ENCODE measurements around the gene BTN1A1.
A peak's percentile ranks its signal among the peaks of the same experiment; 100 is the strongest.
"Not testable (repeated sequence)": the region's sequence is repeated elsewhere in the genome, so short reads cannot be mapped to it uniquely, and the experiment has no call there.

BTN1A1 gene

DNA sequence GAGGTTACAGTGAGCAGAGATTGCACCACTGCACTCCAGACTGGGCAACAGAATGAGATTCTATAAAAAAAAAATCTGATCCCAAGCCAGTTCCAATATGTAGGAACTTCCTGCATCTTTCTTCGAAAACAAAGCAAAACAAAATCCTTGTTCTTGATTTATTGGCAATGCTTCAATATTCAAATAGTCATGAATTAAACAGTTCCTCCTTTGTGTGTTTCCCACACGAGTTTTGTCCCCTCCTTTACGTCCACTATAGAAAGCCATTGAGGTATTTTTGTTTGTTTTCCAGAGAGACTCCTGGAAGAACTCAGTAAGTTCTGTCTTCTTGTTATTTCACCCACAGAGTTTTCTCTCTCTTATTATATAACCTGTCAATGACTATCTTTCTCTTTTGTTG, 7.6 kb downstream of the BTN1A1 start:
- no peak overlapping the region for H3K4me3 ChIP-seq (ENCODE audit: low read depth, low read length)

DNA sequence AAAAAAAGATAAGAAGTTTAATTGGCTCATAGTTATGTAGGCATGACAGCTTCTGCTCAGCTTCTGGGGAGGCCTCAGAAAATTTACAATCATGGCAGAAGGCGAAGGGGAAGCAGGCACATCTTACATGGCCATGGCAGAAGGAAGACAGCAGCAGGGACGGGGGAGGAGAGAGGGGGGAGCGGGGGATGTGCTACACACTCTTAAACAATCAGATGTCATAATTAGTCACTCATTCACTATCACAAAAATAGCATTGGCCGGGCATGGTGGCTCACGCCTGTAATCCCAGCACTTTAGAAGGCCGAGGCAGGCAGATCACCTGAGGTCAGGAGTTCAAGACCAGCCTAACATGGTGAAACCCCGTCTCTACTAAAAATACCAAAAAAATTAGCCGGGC, 10.9 kb downstream of the BTN1A1 start:
- H3K4me3 ChIP-seq (ENCODE audit: low read depth, low read length) = not testable (repeated sequence)

DNA sequence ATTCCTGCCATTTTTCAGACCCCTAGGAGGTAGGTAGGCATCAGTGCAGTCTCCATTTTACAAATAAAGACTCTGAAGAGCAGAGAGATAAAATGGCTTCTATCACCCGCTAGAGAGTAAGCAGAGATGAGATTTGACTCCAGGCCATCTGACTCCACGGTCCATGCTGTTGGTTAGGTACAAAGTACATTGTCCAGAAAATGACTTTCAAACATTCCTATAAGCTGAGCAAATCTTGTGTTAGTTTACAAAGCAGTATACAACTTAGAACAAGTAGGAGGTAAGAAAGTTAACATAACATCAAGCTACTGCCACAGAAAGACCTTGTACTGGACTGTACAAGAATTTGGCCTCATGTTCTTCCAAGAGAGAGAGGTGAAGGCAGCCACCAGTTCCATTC, 14.9 kb downstream of the BTN1A1 start:
- no peak overlapping the region for H3K4me3 ChIP-seq (ENCODE audit: low read depth, low read length)

DNA sequence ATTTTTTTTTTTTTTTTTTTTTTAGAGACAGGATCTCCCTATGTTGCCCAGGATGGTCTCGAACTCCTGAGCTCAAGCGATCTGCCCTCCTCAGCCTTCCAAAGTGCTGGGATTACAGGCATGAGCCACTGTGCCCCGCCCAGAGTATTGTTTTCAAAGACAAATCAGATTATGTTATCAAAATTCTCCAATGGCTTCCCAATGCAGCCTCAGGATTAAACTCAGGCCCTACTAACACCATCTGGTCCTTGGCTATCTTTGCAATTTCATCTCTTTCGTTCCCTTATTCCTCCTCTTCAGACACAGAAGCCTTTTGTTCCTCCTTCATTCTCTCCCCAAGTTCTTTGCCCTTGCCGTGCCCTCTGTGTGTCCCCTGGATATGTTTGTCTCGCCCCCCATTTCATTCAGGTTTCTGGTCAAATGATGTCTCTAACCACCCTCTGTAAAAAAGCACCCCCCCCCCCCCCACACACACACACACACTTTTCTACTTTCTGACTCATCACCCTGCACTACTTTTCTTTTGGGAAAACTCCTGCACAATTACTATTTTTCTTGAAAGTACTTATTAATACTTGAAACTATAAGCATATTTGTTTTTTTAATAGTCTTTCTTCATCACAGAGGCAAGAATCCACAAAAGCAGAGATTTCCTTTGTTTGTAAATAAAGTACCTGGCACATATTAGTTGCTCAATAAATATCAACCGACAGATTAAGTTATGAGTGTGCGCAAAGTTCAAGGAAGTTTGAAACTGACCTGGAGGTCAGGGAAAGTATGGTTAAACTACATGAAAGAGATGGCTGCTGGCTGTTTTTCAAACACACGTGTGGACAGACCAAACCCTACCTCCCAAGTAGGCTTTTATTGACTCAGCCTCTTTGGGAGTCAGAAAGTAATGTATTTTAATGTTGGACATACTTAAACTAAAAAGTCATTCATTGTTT, 16.7 kb downstream of the BTN1A1 start:
- H3K4me3 ChIP-seq (ENCODE audit: low read depth, low read length) = no peak overlapping the region

DNA sequence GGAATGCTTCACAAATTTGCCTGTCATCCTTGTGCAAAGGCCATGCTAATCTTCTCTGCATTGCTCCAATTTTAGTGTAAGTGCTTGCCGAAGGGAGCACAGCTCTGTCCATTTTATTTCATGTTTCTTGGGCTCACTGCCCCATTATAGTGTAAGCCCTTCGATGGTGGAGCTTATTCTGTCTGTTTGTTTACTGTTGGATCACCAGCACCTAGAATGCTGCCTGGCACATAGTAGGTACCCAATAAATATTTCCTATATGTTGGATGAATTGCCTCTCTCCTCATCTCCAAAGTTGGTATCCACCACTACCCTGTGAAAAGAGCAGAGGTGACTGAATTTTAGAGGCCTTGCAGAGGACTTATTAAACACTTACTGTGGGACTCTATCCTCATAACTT, 19.3 kb downstream of the BTN1A1 start:
- no peak overlapping the region for H3K4me3 ChIP-seq (ENCODE audit: low read depth, low read length)

DNA sequence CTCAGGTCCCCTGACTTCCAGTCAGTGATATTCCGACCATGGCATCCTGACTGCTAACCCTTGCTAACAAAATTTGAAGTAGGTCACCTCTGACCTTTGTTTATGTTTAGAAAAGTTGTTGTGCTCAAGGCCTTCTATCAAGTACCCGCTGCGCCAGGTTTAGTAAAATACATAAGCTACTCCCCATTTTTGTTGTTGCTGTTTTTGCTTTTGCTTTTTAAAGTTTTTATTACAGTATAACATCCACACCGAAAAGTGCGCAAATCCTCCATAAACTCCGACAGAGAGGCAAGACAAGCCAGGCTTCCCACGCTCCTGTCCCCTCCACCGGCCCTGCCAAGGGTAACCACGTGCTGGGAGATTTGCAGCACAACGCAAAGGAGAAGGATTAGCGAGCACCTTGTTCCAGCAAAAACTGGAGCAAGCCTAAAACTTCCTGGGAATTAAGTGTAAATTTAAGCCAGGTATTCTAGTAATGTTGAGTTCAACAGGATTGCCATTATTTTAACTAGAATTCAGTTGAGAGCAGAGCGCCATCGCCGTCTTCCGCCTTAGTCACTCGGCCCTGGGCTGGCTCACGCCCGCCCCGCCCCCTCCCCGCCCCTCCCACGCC, 20.2 kb downstream of the BTN1A1 start:
- peak overlapping the region; percentile 36 for H3K4me3 ChIP-seq (ENCODE audit: low read depth, low read length)

DNA sequence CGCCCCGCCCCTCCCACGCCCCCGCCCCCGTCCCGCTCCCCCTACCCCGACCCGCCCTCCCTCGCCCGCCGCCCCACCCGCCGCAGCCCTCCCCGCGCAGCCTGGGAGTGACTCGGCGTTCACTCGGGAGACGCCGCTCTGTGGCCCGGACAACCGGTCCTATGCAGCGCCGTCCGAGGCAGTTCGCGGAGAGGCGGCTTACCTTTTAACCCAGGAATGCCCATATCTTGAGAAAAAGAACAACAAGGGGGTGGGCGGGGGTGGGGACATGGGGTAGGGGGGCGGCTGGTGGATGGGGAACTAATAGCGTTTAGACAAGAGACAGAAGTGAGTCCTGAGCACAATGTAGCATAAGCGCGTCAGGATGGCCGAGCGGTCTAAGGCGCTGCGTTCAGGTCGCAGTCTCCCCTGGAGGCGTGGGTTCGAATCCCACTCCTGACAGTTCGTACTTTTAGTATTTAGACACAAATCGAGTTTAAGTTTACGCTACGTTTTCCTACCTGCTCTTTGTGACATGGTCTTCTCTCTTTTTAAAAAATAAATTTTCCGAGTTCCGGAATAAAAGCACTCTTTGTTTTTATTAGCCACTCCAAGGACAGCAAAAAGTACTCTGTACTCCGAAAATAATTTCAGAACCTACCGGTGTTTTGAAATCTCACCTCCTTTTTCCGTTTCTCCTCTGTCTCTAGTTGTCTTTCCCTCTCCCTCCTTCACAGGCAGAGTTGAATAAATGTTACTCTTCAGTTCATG, 20.9 kb downstream of the BTN1A1 start:
- H3K4me3 ChIP-seq (ENCODE audit: low read depth, low read length) = peak overlapping the region; percentile 84

DNA sequence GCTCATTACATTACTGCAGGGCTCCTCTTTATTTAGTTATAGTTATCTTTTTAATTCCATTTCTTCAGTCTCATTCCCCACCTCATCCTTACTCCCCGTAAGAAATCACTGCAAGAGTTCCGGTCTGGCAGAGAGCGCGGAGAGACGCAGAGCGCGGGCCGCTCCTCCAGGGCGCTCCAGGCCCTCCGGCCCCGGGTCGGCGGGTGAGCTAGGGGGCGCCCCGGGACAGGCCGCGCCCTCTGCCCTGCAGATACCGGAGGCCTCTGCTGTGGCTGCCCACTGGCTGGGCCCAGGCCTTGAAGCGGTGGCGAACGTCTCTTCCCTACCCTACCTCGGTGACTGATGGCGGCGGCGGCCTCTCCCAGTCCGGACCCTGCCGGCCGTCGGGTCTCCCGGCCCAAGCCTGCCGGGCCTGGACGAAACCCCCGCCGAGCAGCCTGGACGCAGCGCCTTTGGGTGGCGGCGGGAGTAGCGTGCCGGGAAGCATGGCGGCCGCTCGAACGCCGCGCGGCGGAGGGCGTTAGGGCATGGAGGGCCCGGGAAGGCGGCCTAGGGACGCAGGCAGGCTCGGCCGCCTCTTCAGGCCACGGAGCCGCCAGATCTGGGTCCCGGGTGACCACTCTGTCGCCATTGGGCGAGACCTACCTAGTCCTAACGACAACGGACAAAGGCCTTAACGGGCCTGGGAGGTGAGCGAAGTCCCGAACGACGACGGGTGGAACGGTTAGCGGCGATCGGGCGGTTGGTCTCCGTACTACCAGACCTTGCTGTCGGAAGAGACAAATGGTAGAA, 21.7 kb downstream of the BTN1A1 start:
- peak overlapping the region; percentile 84 for H3K4me3 ChIP-seq (ENCODE audit: low read depth, low read length)

DNA sequence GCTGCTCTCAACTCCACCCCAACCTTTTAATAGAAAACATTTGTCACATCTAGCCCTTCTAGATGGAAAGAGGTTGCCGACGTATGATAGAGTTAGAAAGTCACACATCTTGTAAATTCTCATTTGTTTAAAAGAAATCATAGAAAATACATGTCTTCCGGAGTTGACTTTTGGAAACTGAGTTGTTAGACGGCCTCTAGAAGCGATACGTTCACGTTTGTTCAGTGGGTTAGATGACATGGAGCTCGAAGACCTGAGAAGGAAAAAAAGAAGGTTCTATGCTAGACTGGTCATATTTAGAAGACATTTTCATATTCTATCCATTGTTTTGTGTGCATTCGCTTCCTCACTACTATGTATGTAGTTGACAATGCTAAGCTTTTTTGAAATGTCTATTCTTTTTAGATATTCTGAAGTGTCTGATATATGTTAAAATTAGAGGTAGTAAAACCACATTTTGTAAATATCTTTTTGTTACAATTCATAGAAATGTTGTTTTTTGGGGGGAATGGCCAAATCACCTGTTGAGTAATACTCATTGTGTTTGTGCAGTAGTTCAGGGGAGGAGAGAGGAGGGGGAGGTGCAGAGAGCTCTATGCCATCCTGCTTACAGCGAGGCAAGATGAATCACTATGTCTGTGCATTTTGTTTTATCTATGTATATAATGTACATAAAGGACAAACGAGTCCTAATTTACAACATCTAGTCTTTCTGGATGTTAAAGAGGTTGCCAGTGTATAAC, 22.6 kb downstream of the BTN1A1 start:
- peak overlapping the region; percentile 84 for H3K4me3 ChIP-seq (ENCODE audit: low read depth, low read length)

DNA sequence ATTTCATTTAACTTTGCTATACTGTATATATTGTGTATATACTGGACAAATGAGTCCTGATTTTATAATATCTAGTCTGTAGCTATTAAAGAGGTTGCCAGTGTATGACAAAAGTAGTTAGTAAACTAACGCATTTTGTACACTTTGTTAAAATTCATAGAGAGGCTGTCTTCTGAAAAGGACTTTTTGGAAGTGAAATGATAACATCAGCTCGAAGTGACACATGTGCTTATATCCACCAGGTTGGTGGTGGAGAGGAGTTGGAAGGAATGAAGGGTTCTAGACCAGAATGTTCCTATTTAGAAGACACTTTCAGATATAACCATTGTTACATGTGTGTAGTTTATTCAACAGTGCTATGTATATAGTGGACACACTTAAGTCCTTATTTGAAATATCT, 24.2 kb downstream of the BTN1A1 start:
- not testable (repeated sequence) for H3K4me3 ChIP-seq (ENCODE audit: low read depth, low read length)

DNA sequence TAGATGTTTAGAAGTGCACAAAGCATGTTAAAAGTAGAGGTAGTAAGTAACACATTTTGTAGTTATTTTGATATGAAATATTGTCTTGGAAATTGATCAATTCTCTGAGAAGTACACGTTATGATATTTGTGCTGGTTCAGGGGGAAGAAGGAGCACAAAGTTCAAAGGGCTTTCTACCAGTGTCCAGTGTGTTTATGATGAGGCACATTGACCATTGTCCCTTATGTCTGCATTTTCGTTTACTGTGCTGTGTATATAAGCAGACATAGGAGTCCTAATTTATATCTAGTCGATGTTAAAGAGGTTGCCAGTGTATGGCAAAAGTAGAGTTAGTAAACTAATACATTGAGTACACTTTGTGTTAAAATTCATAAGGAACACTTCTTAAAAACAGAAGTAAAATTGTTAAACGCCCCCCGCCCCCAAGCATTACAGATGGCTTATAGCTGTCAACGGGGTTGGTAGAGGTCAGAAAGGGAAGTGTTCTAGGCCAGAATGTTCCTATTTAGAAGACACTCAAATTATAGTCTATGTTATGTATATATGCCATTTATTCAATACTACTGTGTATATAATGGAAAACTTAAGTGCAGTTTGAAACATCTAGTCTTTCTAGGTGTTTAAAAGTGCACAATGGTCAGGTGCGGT, 24.7 kb downstream of the BTN1A1 start:
- no peak overlapping the region for H3K4me3 ChIP-seq (ENCODE audit: low read depth, low read length)

DNA sequence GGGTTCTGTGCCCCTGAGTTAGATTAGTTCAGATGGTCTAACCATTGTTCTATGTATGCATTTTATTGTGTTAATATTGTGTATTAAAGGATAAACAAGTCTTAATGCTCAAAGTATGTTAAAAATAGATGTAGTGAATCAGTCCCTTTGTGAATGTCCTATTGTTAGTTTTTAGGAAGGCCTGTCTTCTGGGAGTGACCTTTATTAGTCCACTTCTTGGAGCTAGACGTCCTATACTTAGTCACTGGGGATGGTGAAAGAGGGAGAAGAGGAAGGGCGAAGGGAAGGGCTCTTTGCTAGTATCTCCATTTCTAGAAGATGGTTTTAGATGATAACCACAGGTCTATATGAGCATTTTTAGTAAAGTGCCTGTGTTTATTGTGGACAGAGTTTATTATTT, 25.7 kb downstream of the BTN1A1 start:
- no peak overlapping the region for H3K4me3 ChIP-seq (ENCODE audit: low read depth, low read length)

DNA sequence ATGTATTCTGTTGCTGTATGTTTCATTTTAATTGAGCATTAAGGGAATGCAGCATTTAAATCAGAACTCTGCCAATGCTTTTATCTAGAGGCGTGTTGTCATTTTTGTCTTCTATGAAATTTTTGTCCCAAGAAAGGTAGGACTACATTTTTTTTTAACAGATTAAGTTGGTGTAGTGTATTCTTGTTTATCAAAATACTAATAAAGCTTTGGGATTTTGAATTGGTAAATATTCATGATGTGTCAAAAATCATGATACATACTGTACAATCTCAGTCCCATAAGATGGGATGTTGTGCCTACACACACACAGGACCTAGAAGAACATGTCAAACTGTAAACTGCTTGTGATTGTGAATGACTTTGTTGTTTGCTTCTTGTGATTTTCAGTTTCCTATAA, 26.8 kb downstream of the BTN1A1 start:
- no peak overlapping the region for H3K4me3 ChIP-seq (ENCODE audit: low read depth, low read length)

DNA sequence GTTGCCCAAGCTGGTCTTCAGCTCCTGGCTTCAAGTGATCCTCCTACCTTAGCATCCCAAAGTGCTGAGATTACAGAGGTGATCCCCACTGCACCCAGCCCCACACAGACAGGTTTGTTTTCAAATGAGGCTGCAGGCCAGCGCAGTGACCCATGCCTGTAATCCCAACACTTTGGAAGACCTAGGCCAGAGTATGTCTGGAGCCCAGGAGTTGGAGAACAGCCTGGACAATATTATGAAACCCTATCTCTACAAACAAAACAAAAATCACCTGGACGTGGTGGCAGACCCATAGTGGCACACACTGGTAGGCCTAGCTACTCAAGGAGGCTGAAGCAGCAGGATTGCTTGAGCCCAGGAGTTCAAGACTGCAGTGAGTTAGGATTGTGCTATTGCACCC, 30.1 kb downstream of the BTN1A1 start:
- H3K4me3 ChIP-seq (ENCODE audit: low read depth, low read length) = no peak overlapping the region

DNA sequence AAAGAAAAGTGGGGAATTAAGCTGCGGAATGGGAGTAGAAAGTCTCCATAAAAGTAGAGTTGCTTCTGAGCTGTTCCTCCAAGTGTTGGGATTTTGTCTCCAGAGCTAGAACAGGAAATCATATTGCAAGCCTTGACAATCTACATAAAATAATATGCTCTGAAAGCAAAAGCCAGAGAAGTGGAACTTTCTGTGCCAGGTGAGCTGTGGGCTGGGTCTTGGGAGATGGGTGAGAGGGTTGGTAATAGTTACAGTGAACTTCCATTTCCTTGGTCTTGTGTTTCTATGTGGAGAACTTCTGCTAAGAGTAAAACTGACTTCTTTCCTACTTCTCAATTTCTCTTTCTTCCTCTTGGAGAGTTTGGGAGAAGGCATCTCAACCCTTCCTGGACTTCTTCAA, 31.8 kb downstream of the BTN1A1 start:
- no peak overlapping the region for H3K4me3 ChIP-seq (ENCODE audit: low read depth, low read length)

DNA sequence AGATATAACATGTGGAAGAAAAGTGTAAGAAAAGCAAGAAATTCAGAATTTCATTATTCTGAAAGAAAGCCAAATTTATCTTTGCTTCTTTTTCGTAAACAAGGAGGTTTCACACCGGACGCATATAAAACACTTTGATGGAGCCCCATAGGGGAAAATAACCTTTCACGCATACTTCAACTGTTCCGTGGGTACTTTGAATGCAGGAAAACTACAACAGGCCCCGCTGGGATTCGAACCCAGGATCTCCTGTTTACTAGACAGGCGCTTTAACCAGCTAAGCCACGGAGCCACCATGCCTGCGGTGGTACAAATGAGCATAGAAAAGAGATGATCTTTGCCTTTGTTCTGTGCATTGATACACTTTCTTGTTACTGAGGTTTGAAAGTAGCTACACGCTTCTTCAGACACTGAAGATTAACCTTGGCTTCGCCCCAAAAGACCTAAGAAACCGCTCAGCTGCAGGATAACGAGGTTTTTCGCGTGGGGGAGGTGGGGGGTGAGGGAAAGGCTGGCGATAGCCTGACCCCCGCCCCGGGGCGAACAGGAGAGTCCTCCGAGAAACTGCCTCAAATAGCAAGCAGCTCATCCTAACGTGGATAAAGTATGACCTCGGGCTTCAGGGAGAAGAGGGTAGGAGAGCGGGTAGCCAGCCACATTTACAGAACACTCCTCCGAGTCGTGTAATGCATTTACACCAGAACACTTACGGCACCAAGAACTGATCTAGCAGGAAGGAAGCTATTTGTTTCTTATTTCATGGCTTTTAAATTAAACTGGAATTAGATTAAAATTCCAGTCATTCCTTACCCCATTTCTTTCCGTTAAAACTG, 32.8 kb downstream of the BTN1A1 start:
- H3K4me3 ChIP-seq (ENCODE audit: low read depth, low read length) = peak overlapping the region; percentile 86

DNA sequence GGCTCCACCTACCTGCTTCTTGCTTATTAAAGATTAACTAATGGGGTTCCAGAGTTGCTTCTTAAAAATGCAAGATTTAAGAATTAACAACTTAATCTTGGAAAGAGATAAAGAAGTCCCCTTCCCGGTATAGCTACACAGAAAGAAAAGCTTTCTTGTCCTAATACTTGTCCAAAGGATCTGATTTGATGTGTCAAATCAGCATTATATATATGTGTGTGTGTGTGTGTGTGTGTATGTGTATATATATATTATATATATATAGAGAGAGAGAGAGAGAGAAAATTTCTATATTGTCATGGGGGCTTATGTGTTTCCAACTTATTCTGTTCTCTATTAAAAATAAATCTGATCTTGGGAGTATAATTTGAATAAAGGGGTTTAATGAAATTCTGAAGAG, 33.4 kb downstream of the BTN1A1 start:
- peak overlapping the region; percentile 86 for H3K4me3 ChIP-seq (ENCODE audit: low read depth, low read length)

DNA sequence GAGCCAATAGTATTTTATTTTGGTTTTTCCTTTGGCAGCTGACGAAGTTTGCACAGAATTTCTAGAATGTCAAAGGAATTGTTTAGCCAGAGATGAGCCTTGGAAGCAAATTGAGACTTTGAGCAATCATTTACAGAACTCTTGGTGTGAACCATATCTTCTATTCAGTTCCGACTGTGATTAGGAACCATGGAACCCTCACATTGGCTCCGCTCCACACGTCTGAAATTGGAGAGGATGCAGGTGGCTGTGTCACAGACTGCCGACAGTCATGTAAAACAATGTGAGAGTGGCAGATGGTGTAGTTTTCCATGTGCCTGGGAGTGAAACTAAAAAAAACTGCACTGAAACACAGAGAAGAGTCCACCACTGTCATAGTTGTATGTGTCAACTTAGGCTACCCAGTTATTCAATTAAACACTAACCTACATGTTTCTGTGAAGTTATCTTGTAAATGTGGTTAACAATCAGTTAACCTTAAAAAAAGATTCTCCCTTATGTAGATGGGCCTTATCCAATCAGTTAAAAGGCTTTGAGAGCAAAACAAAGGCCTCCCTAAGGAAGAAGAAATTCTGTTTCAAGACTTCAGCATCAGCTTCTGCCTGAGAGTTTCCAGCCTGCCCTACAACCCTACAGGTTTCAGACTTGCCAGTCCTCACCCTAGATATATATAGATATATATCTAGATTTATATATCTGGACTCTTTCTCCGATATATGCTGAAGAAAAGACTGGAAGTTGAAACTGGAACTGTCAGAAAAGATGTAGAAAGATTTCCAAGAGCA, 34.8 kb downstream of the BTN1A1 start:
- no peak overlapping the region for H3K4me3 ChIP-seq (ENCODE audit: low read depth, low read length)
